Measurements from ENCODE around the gene CLIC6. TPM values are rescaled to one million over a fixed set of nuclear protein-coding genes. Genes with fewer than 3 reads are reported as not detected.
"Not testable (repeated sequence)": the region's sequence is repeated elsewhere in the genome, so short reads cannot be mapped to it uniquely, and the experiment has no call there.

The CLIC6 gene
- polyA plus RNA-seq, 4 donors = 1.7 to 4.2 (median 2.1) TPM

DNA sequence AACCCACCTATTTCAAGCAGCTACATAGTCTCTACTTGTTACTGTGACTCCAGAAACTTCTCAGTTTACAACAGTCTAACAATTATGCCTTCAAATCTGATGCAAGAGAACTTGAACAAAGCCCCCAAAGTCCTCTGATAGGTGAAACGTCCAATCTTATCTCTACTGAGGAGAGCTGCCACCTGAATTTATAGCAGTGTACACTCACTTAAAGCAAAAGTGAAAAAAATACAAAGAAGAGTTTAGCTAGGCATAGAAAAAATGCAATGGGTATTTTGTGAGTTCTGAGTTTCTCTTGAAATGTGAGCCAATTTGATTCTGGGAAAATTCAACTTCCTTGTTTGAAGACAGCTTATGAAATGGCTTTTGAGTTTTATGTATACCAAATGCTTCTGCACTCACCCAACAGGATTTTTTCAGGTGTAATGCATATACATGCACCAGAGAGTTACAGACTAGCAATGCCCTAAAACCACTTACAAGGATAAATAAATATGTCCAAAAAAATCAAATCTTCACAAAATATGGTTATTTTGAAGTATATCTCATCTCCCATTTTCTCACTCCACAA lies 17.8 kb upstream of the CLIC6 start:
- DNase-seq (ENCODE audit: low read depth in 4 of 4, low spot score in 2 of 4) = no peak

DNA sequence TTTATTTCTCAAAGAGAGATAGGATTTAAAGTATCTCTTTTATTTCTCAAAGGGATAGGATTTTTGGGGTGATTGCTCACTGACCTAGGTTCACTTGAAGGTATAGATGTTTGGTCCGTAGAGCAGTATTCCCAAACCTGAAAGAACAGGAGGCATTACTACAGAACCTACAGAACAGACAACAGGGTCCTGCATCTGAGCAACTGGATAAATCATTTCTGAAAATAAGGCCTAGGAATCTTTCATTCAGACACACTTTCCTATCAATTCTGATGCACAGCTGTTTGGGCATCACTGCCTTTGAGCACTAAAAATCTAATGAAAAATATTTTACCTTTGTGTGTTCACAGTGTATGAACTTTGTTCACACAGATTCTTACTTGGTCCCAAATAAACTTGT lies 17.2 kb upstream of the CLIC6 start:
- no peak for DNase-seq (ENCODE audit: low read depth in 4 of 4, low spot score in 2 of 4)

DNA sequence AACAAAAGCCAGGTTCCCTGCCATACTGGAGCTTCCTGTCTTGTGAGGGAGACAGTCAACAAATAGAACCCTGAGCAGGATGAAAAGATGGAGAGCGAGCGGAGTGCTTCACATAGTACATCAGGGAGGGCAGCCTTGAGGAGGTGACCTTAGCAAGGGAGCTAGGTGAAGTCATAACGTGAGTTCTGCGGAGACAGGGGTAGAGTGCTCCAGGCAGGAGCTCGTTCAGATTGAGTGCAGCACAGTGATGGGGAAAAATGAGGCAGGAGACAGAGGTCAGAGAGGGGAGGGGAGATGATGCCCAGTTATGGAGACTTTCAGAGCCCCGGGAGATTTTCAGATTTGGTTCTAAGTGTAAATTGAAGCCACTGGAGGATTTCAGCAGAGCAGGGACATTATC lies 15.3 kb upstream of the CLIC6 start:
- no peak for DNase-seq (ENCODE audit: low read depth in 4 of 4, low spot score in 2 of 4)

DNA sequence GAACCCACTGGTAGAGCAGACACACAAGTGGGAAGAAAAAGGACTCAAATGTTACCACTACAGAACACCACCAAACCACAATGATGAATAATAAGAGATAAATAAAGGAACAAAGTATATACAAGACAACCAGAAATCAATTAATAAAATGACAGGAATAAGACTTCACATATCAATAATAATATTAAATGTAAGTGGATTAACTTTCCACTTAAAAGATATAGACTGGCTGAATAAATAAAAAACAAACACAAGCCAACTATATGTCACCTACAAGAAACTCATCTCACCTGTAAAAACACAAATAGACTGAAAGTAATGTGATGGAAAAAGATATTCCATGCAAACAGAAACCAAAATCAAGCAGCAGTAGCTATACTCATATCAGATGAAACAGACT lies 6.9 kb upstream of the CLIC6 start:
- DNase-seq (ENCODE audit: low read depth in 4 of 4, low spot score in 2 of 4) = no peak

DNA sequence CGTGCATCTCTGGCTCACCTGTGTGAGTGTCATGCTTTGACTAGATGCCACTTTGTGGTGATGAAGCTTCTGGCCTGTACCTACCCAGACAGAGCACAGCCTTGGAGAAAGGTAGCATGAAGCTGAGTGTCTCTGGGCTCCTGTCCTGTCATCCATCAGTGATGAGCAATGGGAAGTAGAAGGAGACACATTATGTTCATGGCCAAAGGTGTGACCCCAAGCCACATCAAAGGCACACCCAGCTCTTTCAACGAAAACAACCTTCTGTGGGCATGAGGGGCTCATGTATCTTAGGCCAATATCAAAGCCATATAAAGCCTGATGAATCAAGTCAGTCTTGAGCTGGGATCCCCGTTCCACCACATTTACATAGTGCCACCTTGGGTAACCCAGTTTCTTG lies 1.0 kb upstream of the CLIC6 start:
- no peak for DNase-seq (ENCODE audit: low read depth in 4 of 4, low spot score in 2 of 4)

DNA sequence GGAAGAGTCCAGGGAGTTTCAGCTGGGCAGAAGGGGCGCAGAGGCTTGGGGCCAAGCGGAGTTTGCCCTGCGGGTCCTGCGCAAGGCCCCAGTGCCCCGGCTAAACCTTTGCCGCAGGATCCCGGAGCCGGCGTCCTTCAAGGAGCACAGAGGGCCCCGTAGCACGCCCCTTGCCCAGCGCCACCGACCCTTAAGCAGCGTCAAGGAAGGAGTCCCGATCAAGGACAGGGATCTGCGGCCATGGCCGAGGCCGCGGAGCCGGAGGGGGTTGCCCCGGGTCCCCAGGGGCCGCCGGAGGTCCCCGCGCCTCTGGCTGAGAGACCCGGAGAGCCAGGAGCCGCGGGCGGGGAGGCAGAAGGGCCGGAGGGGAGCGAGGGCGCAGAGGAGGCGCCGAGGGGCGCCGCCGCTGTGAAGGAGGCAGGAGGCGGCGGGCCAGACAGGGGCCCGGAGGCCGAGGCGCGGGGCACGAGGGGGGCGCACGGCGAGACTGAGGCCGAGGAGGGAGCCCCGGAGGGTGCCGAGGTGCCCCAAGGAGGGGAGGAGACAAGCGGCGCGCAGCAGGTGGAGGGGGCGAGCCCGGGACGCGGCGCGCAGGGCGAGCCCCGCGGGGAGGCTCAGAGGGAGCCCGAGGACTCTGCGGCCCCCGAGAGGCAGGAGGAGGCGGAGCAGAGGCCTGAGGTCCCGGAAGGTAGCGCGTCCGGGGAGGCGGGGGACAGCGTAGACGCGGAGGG lies 520 bp downstream of the CLIC6 start:
- DNase-seq (ENCODE audit: low read depth in 4 of 4, low spot score in 2 of 4) = no peak

DNA sequence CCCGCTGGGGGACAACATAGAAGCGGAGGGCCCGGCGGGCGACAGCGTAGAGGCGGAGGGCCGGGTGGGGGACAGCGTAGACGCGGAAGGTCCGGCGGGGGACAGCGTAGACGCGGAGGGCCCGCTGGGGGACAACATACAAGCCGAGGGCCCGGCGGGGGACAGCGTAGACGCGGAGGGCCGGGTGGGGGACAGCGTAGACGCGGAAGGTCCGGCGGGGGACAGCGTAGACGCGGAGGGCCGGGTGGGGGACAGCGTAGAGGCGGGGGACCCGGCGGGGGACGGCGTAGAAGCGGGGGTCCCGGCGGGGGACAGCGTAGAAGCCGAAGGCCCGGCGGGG lies 1.1 kb downstream of the CLIC6 start:
- not testable (repeated sequence) for DNase-seq (ENCODE audit: low read depth in 4 of 4, low spot score in 2 of 4)

DNA sequence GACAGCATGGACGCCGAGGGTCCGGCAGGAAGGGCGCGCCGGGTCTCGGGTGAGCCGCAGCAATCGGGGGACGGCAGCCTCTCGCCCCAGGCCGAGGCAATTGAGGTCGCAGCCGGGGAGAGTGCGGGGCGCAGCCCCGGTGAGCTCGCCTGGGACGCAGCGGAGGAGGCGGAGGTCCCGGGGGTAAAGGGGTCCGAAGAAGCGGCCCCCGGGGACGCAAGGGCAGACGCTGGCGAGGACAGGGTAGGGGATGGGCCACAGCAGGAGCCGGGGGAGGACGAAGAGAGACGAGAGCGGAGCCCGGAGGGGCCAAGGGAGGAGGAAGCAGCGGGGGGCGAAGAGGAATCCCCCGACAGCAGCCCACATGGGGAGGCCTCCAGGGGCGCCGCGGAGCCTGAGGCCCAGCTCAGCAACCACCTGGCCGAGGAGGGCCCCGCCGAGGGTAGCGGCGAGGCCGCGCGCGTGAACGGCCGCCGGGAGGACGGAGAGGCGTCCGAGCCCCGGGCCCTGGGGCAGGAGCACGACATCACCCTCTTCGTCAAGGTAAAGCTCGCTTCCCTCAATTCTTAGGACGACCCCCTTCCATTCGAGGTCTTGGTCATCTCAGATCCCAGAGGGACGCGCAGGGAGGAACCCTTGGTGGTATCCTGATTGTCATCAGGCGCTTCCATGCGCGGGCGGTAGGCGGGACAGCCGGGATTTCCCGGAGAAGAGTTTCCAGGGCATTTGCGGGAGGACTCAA lies 1.6 kb downstream of the CLIC6 start:
- no peak for DNase-seq (ENCODE audit: low read depth in 4 of 4, low spot score in 2 of 4)

DNA sequence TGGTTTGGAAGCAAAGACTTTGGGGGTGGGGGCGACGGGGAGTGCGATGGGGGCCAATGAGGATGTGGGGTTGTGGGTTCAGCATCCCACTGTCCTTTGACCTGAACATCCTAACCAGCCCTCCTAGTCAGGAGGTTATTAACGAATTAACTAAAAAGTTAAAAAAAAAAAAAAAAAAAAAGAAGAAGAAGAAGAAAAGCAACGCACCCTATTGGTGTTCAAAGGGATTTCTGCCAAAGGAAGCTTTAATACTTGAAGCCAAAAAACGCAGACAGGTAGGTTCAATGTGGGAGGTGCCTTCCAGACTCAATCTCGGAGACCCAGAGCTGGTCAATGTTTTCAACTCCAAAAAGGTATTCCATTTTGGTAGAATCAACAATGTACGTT lies 2.2 kb downstream of the CLIC6 start:
- DNase-seq (ENCODE audit: low read depth in 4 of 4, low spot score in 2 of 4) = no peak

DNA sequence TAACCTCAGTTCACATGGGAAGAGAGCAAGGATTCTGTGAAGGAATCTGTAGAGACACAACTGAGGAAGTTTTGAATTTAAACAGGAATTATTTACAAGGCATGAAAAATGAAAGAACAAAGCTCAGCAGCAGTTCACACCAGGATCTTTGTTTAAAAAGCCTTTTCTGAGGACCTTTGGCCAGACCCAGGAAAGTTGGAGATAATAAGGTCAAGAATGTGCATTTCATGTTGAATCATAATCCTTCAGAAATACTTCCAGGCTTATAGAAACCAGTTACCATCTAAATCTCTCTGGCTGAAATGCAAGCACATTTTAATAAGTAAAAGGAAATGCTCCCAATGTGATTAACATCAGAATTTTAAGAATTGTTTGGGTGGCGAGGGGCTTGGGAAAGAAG lies 2.7 kb downstream of the CLIC6 start:
- no peak for DNase-seq (ENCODE audit: low read depth in 4 of 4, low spot score in 2 of 4)

DNA sequence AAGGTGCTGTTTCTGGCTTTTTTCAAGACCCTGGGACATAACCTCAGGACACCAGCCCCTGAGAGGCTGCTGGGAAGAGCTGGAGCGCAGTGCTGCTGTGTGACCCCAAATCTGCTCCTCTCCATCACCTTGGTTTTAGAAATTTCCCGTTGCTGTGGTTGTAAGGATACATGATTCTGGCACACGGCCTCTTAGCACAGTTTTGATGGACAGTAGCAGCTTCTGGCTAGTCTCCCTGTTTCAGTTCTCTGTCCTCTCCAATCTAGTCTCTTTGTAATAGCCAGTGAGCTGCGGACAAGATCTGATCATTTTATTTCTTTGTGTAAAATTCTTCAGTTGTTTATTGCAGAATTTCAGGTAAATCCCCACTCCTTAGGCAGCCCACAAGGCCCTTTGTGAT lies 3.1 kb downstream of the CLIC6 start:
- DNase-seq (ENCODE audit: low read depth in 4 of 4, low spot score in 2 of 4) = no peak

DNA sequence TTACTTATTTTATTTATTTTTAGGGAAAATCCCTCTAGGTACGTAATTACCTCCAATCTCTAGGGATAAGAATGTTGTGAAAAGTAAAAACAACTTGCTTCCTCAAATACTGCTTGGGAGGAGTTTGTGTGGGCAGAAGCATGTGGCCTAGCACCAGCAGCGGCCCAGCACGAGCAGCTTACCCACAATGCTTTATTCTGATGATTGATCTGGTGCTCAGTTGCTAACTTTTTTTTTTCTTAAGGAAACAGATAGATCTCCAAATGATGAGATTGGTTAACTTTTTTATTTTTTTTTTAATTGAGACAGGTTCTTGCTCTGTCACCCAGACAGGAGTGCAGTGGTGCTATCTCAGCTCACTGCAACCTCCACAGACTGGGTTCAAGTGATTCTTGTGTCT lies 4.2 kb downstream of the CLIC6 start:
- DNase-seq (ENCODE audit: low read depth in 4 of 4, low spot score in 2 of 4) = no peak

DNA sequence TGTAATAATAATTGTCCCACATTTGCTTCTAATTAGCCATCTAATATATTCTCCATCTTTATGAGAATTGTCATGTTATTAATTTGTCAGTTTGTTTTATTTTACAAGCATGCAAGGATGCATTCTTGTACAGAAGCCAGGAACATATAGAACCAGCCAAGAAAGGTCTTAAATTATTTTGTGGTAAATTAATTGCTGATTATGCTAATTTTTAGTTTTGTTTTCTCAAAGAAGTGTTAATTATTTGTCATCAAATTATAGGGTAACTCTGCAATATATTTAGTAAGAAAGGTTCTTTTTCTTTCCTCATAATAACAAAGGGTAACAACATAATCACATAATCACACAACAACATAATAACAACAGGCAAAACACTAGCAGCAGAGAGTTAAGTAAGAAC lies 5.7 kb downstream of the CLIC6 start:
- DNase-seq (ENCODE audit: low read depth in 4 of 4, low spot score in 2 of 4) = no peak

DNA sequence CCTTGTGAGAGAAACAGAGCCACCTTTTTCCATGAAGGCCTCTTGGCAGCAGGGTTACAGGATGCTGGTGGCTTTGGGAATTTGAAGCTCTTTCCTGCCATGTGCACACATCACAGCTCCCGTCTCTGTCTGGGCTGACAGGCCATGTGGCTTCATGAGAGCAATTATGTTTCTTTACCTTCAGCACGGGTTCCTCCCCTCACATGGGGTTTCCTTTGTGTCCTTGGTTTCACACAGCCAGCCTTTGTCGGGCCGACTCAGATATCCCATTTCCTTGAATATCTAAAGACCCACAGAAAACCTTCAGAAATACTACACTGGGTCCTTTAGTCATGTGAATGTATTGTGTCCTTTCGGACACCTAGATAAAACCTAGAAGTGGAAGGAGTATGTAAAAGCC lies 7.1 kb downstream of the CLIC6 start:
- no peak for DNase-seq (ENCODE audit: low read depth in 4 of 4, low spot score in 2 of 4)

DNA sequence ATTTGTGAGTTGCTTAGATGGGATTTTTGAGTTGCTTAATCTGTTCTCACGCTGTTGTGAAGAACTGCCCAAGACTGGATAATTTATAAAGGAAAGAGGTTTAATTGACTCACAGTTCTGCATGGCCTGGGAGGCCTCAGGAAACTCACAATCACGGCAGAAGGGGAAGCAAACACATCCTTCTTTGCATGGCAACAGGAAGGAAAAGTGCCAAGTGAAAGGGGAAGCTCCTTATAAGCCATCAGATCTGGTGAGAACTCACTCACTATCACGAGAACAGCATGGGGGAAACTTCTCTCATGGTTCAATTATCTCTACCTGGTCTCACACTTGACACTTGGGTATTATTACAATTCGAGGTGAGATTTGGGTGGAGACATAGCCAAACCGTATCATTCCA lies 10.3 kb downstream of the CLIC6 start:
- DNase-seq (ENCODE audit: low read depth in 4 of 4, low spot score in 2 of 4) = no peak

DNA sequence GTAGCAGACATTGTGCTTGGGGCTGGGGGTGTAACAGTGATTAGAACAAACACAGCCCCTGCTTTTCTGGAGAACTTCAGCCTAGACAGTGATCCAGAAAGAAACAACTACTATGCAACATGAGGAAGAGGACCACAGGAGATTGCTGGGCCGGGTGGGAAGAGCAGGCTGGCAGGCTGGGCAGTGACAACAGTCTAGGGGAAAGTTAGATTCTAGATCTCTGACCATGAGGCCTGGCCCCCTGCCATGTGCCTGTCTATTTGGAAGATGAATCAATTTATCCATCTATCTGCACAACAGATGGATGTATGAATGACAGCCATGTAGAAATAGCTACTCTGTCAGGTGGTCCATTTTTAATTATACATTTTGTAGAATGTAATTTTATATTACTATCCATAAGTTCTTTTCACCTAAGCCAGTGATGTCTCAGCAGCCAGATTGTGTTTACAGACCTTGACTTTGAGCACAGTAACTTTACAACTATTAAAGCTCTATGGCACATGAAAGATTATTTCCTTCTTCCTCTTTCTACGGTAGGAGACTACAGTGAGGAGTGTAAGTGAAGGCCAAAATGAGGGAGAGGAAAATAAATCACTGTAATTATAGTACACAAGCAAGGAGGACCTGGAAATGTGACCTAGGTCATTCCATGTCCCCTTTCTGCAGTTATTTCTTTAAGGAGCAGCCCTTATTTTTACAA lies 15.5 kb downstream of the CLIC6 start:
- DNase-seq (ENCODE audit: low read depth in 4 of 4, low spot score in 2 of 4) = no peak

DNA sequence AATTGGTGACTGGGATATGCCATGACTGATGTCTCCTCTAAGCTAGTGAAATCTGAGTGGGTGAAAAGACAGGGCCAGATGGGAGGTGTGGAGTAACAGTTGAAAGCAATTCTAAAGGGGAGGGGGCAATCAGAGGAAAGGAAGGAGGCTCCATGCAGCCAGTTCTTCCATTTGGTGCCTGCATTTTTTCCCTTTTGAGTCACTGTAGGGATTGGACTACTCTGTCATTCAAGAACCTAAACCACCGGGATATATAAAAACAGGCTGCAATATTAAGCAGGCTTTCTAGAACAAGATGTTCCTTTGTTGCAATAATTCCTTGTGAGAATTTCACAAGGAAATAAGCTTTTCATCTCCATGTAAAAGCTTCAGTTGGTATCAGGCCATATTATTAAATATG lies 18.3 kb downstream of the CLIC6 start:
- no peak for DNase-seq (ENCODE audit: low read depth in 4 of 4, low spot score in 2 of 4)

DNA sequence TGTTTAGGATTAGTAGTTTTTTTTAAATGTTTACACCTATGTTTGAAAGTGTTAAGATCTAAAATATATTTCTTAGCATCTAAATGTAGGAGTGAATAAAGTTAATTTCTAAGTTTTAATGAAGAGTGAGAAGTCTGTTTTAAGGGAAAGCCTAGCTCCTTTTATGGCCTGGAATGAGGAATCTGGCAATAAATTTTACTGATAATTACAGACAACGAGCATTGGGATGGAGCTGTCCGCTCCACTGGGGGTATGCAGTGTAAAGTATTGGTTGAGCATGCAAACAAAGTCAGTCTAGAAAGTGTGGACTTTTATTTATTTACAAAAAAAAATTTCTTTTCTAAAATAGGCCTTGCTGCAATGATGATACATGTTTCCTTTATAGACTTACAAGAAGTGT lies 19.0 kb downstream of the CLIC6 start:
- no peak for DNase-seq (ENCODE audit: low read depth in 4 of 4, low spot score in 2 of 4)

DNA sequence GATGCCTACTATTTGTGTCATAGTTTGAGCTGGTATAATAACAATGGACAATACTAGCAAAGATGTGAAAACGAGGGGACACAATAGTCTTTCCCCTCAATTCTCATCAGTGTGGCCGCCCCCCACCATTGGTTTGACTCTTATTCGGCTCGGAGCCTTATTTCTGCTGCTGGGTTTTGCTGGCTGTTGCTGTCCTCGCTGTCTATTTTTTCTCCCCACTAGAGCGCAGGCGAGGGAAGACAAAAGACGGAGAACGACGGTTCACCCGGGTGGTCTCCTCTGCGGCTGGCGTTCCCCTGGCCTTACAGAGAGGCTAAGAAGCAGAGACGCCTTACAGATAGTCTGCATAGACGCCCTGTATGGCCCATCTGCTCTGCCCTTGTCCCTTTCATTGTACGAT lies 19.4 kb downstream of the CLIC6 start:
- peak in 1 of 4 donors; percentile 59 for DNase-seq (ENCODE audit: low read depth in 4 of 4, low spot score in 2 of 4)

DNA sequence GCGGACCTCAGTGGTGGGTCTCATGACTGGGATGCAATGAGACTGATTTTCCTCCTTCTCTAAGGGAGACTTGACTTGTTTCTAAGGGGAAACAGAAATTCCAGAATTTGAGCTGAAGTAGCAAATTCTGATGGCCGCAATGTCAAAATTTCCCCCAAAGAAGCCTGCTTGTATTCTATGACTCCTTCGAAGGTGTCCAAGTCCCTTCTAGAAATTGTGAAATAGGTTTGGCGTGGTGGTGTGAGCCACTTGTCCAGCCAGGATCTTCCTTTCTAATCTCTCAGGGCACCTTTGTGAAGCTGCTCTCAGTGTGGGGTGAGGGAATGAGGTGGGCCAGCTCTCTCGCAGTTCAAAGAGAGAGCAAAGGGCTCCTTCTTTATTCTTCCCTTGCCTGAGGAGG lies 19.9 kb downstream of the CLIC6 start:
- DNase-seq (ENCODE audit: low read depth in 4 of 4, low spot score in 2 of 4) = no peak

DNA sequence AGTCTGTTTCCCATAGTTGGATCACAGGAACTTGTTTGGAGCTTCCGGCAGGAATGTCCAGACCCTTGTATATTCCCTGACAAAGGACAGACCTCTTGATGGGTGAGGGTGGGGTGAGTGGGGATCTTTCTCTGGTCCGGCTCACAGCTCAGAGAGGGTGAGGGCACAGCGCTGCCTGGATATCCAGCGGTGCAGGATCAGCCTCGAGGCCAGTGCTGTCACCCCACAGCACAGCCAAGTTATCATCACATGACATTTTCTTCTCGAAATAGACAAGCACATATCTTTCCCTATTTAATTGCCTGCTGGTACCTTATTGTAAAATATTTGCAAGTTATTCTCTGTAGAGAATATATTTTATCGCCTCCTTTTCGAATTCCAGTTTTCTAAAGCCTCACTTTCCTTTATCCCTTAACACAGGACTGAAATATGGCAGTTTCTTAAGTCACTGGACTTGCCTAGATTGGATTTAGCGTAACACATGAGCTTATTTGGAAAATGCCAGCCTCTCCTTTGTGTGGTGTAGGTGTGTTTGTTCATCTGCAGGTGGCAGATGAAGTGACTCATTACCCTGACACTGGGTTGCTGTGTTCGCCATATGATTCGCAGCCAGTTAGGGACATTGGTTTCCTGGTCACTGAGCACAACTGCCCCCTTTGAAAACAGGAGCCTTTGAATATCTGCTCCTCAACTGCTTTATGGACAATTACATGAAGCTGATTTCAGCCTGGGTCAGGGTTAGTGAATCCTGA lies 21.4 kb downstream of the CLIC6 start:
- DNase-seq (ENCODE audit: low read depth in 4 of 4, low spot score in 2 of 4) = no peak
